Natural killer cell (primary cell): ENCODE measurements around the gene IL11. TPM values are rescaled to one million over a fixed set of nuclear protein-coding genes. Genes with fewer than 3 reads are reported as not detected.

Source experiments
- ATAC-seq, 3 donors: fragments of 150-1000 bp in 2 of 3; fragments of 200-7000 bp in 1 of 3; cut with Tn5 transposase; 1 replicate in 1 of 3; 2 replicates in 2 of 3; pipeline ENCODE4 v1.10.0; 2021; ENCODE audit warnings: mild to moderate bottlenecking in 2 of 3, moderate library complexity in 2 of 3
- DNase-seq, 2 donors: peaks; one replicate each; pipeline versions ENCODE4 v3.0.0 to v3.0.0-alpha.2; 2013 to 2021; ENCODE audit warnings: mixed read lengths in 1 of 2
- H3K27ac ChIP-seq: one replicate; pipeline ENCODE4 v1.5.1; 2013; ENCODE audit warnings: mild to moderate bottlenecking, low read length
- H3K27me3 ChIP-seq: one replicate; pipeline ENCODE4 v1.6.1; 2013; ENCODE audit warnings: low read length; ENCODE audit not compliant: control insufficient read depth, insufficient read depth
- H3K36me3 ChIP-seq: one replicate; pipeline ENCODE4 v1.6.1; 2013; ENCODE audit warnings: low read length; ENCODE audit not compliant: control insufficient read depth, insufficient read depth
- H3K4me1 ChIP-seq: one replicate; pipeline ENCODE4 v1.6.1; 2013; ENCODE audit warnings: low read length; ENCODE audit not compliant: control insufficient read depth, insufficient read depth
- H3K4me3 ChIP-seq: one replicate; pipeline ENCODE4 v1.5.1; 2013; ENCODE audit warnings: low read length
- H3K9me3 ChIP-seq: one replicate; pipeline ENCODE4 v1.6.1; 2013; ENCODE audit warnings: low read length; ENCODE audit not compliant: control insufficient read depth, insufficient read depth
- H3K27ac Mint-ChIP-seq, 2 donors: one replicate each; pipeline ENCODE4 v1.8.0; 2022; ENCODE audit warnings: mild to moderate bottlenecking in 2 of 2, mixed read lengths in 2 of 2, moderate library complexity in 1 of 2
- H3K27me3 Mint-ChIP-seq, 2 donors: one replicate each; pipeline ENCODE4 v1.8.0; 2022; ENCODE audit warnings: low read depth in 2 of 2, mixed read lengths in 2 of 2
- H3K36me3 Mint-ChIP-seq: one replicate; pipeline ENCODE4 v1.8.0; 2022; ENCODE audit warnings: mixed read lengths
- H3K4me1 Mint-ChIP-seq, 2 donors: one replicate each; pipeline ENCODE4 v1.8.0; 2022; ENCODE audit warnings: mixed read lengths in 2 of 2
- H3K4me3 Mint-ChIP-seq: one replicate; pipeline ENCODE4 v1.8.0; 2022; ENCODE audit warnings: mild to moderate bottlenecking, moderate library complexity, mixed read lengths
- H3K9me3 Mint-ChIP-seq, 2 donors: one replicate each; pipeline ENCODE4 v1.8.0; 2022; ENCODE audit warnings: mixed read lengths in 2 of 2
- CTCF ChIP-seq: fragments of 200-600 bp; IDR thresholded peaks from one replicate; pipeline ENCODE4 v1.8.0; 2022; ENCODE audit warnings: antibody characterized with exemption
- WGBS: methylation state at CpG from one replicate; pipeline ENCODE4 v1.1.7; 2013; ENCODE audit warnings: missing lambda C conversion rate; ENCODE audit not compliant: insufficient coverage; 5-methylcytosine and 5-hydroxymethylcytosine counted together
- intact Hi-C: fragments of 100-400 bp; cut with micrococcal nuclease; formaldehyde crosslinking; loops from one replicate; pipeline ENCODE4 v1.14.2; 2022
- total RNA-seq, 4 donors: library from RNA; stranded (reverse); fragments of 120-200 nt in 1 of 4; gene quantifications; one replicate each; pipeline versions ENCODE4 v1.2.3 to v1.2.4, GENCODE V29; 2013 to 2022

IL11 gene
- total RNA-seq, 3 donors from 2014 or later (not counting 1 experiment from before 2014, with no cell fraction given), result 0.14 to 0.35 (median 0.27) TPM

GRCh38 chr19:55325172-55325571 lies 45.1 kb downstream of the IL11 start, which contains the start of gene TMEM150B:
TSS of gene TMEM150B (minus strand) at chr19:55325341. CDS start at chr19:55321036, 4,305 bp downstream.
- Mint-ChIP-seq H3K27me3 (peaks cover 8 to 31% of the 10 kb centered on the region in 2 donors), H3K4me3 (no peak within 1 kb of the TSS), H3K27ac (no peak within 1 kb of the TSS), H3K4me1 (no peaks in the 10 kb centered on the region), H3K9me3 (no peaks in the 10 kb centered on the region), H3K36me3 (no peaks in the 10 kb centered on the region)
- Histone ChIP-seq H3K9me3 (no peaks in the 10 kb centered on the region), H3K4me1 (no peaks in the 10 kb centered on the region), H3K27ac (no peak within 1 kb of the TSS), H3K4me3 (no peak within 1 kb of the TSS), H3K27me3 (no peaks in the 10 kb centered on the region), H3K36me3 (no peaks in the 10 kb centered on the region)
- DNase-seq (no peak), ATAC-seq (no peak)
- TF ChIP-seq CTCF, result no peak
- intact Hi-C loops, result no loop called here
- WGBS, result 37% methylated on average over 13 of the region's 14 CpGs

DNA sequence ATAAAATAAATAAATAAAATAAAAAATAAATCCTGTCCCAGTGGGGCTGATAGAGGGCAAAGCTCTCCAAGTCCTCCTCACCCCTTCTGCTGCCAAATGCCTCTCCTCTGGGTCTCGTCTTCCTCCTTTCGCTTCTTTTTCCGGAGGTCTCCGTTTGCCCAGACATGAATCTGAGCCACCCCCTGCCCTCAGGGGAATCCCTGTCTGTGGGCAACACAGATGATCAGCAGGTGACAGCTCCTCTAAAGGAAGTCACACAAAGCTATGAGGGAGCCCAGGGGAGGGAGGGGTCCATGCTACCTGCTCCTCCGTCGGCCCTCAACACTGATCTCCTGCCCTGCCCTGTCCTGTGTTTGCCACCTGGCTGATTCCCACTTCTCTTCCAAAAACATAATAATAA lies 45.6 kb downstream of the IL11 start:
- no peak overlapping the region for H3K4me3 Mint-ChIP-seq
- ATAC-seq (no peak), DNase-seq (no peak)
- intact Hi-C loops, result no loop called here
- no peaks in the 10 kb centered on the region for H3K36me3 Mint-ChIP-seq
- Histone ChIP-seq H3K27ac (no peak overlapping the region), H3K36me3 (no peaks in the 10 kb centered on the region), H3K4me3 (no peak overlapping the region), H3K27me3 (no peaks in the 10 kb centered on the region), H3K9me3 (no peaks in the 10 kb centered on the region), H3K4me1 (no peaks in the 10 kb centered on the region)
- 79% methylated on average over 6 of the region's 6 CpGs for WGBS
- no peak overlapping the region for H3K27ac Mint-ChIP-seq
- no peak for TF ChIP-seq CTCF
- H3K4me1 Mint-ChIP-seq, result no peaks in the 10 kb centered on the region
- peaks cover 8 to 31% of the 10 kb centered on the region in 2 donors for H3K27me3 Mint-ChIP-seq
- H3K9me3 Mint-ChIP-seq, result no peaks in the 10 kb centered on the region

GRCh38 chr19:55322204-55322885 lies 47.9 kb downstream of the IL11 start:
- WGBS, result 51% methylated on average over 12 of the region's 12 CpGs
- Mint-ChIP-seq H3K4me1 (no peaks in the 10 kb centered on the region), H3K27ac (no peak overlapping the region), H3K4me3 (no peak overlapping the region), H3K27me3 (peaks cover 8 to 26% of the 10 kb centered on the region in 2 donors), H3K9me3 (no peaks in the 10 kb centered on the region), H3K36me3 (no peaks in the 10 kb centered on the region)
- no peak overlapping the region for H3K27ac ChIP-seq
- H3K36me3 ChIP-seq, result no peaks in the 10 kb centered on the region
- H3K9me3 ChIP-seq, result no peaks in the 10 kb centered on the region
- intact Hi-C loops, result no loop called here
- no peak for ATAC-seq
- no peak overlapping the region for H3K4me3 ChIP-seq
- no peak for TF ChIP-seq CTCF
- H3K27me3 ChIP-seq, result no peaks in the 10 kb centered on the region
- DNase-seq, result no peak
- no peaks in the 10 kb centered on the region for H3K4me1 ChIP-seq
